Activated CD4-positive, CD25-positive, alpha-beta regulatory T cell treated with anti-CD3 and anti-CD28 coated beads, Interleukin-2, amount 50 U/mL, for 16 hours (primary cell): ENCODE data around the gene RAB3A.

Source experiments
- DNase-seq: peaks from one replicate; pipeline ENCODE4 v3.0.0-alpha.2; 2020; ENCODE audit warnings: low read depth, low spot score

RAB3A gene, protein sequence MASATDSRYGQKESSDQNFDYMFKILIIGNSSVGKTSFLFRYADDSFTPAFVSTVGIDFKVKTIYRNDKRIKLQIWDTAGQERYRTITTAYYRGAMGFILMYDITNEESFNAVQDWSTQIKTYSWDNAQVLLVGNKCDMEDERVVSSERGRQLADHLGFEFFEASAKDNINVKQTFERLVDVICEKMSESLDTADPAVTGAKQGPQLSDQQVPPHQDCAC

GRCh38 chr19:18203863-18204393, at the start of gene RAB3A:
Gene RAB3A, minus strand, starts transcription at chr19:18204042. Its CDS starts 1,302 bp downstream, at chr19:18202740.
- peak; percentile 99 for DNase-seq

- no peak for DNase-seq
These were observed 49.3 kb upstream of the RAB3A start for GRCh38 chr19:18253130-18253529.

DNA sequence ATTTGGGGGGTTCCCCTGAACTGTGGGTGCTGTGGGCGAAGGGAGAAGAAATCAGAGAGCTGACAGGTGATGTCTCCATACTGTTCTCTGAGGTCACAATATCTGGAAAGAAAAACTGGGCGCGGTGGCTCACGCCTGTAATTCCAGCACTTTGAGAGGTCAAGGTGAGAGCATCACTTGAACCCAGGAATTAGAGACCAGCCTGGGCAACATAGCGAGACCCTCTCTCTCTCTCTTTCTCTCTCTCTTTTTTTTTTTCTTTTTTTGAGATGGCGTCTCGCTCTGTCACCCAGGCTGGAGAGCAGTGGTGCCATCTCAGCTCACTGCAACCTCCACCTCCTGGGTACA, 48.5 kb upstream of the RAB3A start:
- DNase-seq: no peak

DNA sequence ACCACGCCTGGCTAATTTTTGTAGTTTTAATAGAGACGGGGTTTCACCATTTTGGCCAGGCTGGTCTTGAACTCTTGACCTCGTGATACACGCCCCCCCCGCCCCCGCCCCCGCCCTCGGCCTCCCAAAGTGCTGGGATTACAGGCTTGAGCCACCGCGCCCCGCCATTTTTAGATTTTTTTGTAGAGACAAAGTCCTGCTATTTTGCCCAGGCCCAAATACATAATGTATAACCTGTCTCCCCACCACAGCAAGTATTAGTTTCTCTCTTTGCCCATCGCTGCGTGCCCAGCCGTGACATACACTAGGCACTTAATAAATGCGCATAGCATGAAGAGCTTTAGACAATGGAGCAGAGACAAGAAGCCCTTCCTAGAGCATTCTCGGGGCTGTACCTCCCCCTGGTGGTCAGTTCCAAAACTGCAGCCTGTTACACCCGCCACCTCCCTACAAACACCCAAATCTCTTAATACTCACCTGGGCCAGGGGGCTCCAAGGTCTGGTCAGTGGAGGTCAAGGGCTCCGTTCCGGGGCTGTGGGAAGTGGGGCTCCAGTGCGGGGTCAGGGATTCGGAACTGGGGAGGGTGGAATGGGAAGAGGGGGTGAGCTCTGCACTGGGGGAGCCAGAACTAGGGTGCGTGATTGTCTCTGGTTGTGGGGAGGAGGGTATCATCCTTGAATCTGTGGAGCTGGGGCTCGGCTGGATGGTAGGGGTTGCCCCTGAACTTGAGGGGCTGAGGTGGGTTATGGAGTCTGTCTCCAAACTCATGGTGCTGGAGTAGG, 47.9 kb upstream of the RAB3A start:
- DNase-seq: peak; percentile 71

DNA sequence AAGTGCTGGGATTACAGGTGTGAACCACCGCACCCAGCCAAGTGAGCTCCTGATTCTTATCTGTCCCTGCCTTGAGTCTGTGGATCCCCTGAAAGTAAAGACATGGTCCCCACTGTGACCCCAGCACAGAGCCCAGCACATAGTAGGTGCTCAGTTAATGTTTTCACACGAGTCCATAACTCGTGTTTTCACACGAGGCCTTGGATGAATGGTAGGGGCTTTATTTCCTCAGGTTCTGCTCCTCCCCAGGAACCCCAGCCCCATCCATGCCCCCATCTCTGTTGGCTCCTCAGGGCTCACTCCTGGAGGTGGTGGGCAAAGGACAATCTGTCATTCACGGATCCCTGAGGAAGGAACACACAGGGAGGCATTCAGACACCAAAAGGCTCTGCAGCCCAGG, 46.0 kb upstream of the RAB3A start:
- DNase-seq: no peak

GRCh38 chr19:18245297-18245696, 41.5 kb upstream of the RAB3A start:
- DNase-seq: no peak

DNA sequence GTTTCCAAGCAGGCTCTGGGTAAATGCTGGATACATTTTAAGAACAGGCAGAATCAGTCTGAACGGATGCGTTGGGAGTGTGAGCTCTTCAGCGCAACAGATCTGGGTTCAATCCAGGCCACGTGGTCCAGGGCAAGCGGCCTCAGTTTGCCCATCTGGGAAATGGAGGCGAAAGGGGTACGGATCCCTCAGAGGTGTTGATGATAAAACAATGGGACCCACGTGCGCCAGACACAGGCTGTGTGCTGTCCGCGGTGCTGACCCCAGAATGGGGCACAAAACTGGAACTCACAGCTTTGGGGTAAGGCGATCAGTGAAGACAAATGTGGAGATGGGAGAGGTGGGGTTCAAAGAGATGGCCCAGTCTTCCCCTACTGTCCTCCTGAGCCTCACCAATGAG, 35.5 kb upstream of the RAB3A start:
- DNase-seq: no peak

GRCh38 chr19:18234194-18234593, 30.4 kb upstream of the RAB3A start:
- DNase-seq: no peak

DNA sequence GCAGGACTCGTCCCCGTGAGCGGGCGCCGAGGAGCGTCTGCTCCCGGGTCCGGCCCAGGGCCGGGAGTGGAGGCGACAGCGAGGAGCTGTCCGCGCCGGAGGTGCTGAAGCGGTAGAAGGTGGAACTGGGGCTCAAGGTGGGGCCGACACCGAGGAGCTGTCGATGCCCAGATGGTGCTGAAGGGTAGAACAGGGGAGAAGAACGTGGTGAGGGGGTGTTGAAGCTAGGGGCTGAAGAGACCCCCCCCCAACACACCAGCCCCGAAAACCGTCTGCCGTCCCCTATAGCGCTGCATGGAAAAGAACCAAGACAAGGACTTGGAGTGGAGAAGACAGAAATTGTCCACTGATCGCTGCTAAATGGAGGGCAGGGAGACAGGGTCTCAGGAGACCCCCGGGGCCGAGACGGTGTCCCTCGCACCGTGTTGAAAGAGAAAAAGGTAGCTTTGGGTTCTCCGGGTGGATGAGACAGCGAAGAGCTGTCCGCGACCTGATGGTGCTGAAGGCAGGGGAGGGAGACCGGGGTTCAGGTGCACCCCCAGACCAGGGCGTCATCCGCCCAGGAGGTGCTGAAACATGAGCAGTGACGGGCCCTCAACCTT, 29.5 kb upstream of the RAB3A start:
- DNase-seq: no peak

DNA sequence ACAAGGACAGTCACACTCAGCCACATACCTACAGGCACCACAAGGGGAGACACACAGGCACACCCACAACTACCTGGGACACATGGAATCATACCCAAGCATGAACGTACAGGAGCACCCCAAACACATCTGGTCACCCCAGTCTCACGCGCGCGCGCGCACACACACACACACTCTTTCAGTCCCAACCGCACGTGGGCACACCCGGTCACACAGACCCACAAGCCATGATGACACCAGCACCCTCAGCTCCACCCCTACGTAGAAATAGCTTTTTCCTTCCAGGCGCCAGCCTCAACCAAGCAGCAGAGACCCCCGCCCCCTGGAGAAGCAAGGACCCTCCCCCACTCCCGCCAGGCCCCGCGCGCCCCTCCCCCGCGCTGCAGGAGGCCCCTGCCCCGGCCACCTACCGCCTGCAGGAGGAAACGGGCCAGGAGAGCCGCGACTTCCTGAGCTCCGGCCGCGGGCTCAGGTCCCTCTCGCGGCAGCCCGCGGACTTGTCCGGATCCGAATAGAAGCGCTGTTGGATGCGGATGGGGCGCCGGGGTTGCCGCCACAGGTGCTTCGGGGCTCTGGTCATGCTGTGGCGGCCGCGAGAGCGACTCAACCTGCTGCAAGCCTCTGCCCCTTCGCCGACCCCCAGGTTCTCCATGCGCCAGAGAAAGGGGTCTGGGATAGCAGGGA, 28.8 kb upstream of the RAB3A start:
- no peak for DNase-seq

- no peak for DNase-seq
These were observed 27.9 kb upstream of the RAB3A start for GRCh38 chr19:18231775-18232174.

DNA sequence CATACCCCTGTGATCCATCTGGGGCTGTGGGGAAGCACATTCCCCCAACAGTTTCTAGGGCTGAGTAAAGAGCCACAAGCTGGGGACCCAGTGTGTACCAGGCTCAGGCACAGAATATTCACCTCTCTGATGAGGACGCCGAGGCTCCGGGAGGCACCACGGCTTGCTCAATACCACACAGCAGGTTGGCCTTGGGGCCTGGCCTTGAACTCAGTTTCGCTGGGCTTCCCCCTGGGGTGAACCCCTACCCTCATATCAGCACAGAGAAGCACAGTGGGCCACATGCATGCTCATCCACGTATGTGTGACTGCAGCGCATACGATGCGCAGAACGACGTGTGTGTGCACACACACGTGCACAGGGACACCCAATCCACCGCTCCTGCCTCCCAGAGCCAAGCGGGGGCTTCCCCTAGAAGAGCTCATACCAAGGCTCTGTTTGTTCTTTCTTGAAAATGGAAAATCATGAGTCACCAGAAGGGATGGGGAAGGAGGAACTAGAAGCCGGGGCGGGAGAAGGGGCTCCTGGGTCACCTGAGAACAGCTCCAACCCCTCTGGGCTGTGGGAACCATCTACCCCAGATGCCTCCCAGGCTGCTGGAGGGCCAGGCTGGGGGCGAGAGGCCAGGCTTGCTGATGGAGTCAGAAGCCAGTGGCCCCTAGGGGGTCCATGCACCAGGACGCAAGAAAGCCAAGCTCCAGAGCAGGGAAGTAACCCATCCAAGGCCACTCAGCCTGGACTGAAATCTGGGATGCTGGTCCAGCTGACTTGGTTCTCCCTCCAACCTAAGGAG, 27.3 kb upstream of the RAB3A start:
- no peak for DNase-seq

DNA sequence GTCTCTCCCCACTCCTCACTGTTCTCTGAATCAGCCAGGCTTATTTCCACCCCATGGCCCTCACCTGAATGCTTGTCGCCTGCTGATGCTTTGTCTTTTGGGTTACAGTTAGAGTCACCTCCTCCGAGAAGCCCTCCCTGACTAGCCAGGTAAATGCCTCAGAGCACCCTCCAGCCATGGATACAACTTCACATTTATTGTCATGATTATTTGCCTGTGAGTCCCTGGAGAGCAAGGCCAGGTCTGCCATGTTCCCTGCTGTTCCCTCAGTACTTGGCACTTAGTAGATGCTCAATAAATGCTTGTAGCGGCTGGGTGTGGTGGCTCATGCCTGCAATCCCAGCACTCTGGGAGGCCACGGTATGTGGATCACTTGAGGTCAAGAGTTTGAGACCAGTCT, 26.1 kb upstream of the RAB3A start:
- DNase-seq: no peak

- no peak for DNase-seq
These were observed 25.6 kb upstream of the RAB3A start for GRCh38 chr19:18229474-18229873.

DNA sequence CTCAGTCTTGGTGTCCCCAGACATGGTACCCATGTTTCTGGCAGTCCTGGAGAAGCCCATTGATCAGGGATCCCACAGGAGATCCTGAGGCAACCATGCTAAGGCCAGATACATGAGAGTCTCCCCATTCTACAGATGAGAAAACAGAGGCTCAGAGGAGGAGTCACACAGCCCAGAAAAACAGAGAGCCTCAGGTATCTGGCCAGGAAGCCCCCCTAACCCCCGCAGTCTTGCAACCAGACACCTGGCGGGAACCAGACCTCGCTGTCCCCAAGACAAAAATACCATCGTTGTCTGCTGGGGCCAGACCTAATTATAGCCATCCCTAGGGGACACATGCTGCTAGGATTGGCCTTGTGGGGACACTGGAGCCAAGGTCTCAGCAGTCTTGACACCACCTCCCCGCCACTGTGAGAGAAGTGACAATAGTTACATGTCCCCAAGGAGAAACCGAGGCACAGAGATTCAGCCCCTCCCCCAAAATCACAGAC, 24.0 kb upstream of the RAB3A start:
- no peak for DNase-seq

GRCh38 chr19:18226956-18227780, 23.3 kb upstream of the RAB3A start:
- DNase-seq: no peak

DNA sequence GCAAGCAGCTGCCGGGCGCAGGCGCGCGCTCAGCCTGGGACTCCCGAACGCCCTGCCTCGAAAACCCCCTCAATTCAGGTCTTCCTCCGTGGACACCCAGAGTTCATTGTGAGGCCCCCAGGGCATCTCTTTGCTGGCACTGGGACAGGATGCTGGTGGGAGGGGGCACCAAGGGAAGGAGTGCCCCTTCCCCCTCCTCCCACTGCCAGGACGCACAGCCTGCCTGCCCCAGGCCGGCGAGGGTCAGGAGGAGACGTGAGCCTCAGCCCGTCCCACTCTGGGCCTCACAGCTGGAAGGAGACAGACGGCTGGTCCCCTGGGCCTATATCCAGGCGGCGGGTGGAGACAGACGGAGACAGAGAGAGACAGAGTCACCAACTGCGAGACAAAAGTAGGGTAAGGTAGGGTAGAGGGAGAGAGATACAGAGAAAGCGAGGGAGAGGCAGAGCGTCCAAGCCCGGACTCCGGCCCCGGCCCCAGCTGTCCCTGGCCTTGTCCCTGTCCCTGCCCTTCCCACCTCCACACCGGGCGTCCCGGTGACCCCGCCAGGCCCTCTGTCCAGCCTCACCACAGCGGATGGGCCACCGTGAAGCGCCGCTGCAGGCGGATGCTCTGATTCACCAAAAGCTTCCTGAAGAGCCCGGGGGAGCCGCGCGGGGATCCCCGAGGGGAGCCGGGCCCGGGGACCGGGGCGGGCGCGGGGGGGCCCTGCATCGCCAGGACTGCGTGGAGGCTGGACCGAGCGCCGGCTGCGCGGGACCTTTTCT, 22.0 kb upstream of the RAB3A start, which contains the start of gene PDE4C:
TSS of gene PDE4C (minus strand) at position 737 of the 767 bp plus-strand sequence. CDS start at position 714, 23 bp downstream.
- DNase-seq: no peak

- DNase-seq: no peak
These were observed 21.5 kb upstream of the RAB3A start for GRCh38 chr19:18225355-18225701.

DNA sequence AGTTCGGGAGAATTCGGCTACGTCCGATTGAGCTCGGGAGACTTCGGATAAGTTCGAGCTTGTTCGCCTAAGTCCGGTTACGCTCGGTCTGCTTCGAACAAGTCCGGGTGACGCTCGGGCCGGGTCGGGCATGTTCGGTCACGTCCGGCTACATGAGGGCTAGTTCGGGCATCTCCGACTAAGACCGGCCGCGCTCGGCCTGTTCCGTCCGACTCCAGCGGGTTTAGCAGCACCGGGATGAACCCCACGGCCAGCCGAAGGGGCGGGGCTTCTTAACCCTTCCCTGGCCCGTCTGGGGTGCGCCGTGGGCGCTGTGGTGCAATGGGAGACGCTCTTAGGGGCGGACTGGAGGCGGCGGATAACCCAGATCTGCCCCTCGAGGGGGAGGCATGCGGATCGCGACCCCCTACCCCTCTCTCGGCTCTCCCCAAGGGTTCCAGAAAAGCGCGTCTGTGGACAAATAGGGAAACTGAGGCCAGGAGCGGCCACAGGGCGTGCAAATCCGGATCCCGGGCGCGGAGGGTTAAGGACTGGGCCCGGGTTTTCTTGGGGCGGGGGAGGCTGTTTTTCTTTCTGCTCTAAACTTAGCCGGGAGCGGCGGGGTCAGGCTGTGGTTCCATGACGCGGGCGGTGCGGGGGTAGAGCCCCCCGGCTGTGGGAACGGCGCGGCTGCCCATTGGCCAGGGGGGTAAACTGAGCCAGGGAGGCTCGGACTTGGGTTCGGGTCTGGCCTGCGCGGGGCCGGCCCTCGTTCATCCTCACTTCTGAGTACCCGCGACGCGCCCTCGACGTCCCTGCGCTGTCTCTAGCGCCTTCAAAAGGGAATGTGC, 20.9 kb upstream of the RAB3A start:
- peak; percentile 68 for DNase-seq
